Activated T-helper 2 cell treated with anti-CD3 and anti-CD28 coated beads, Interferon-gamma antibody, Interleukin-2, Interleukin-4, amounts not matched to agents 10 μg/mL and 5 μg/mL and 100 μg/mL, durations not matched to agents 14 hours and 24 hours and 36 hours (primary cell): ENCODE measurements around the gene C19orf67. TPM values are rescaled to one million over a fixed set of nuclear protein-coding genes. Genes with fewer than 3 reads are reported as not detected.

ENCODE experiments used
- DNase-seq: peaks from one replicate; pipeline ENCODE4 v3.0.0; 2021; ENCODE audit warnings: low spot score
- H3K27ac Mint-ChIP-seq: one replicate; pipeline ENCODE4 v1.8.0; 2021; ENCODE audit warnings: mixed read lengths
- H3K27me3 Mint-ChIP-seq: one replicate; pipeline ENCODE4 v1.8.0; 2021; ENCODE audit warnings: low read depth, mixed read lengths
- H3K36me3 Mint-ChIP-seq: one replicate; pipeline ENCODE4 v1.8.0; 2021; ENCODE audit warnings: low read depth, mixed read lengths
- H3K4me1 Mint-ChIP-seq: one replicate; pipeline ENCODE4 v1.8.0; 2021; ENCODE audit warnings: low read depth, mixed read lengths
- H3K4me3 Mint-ChIP-seq: one replicate; pipeline ENCODE4 v1.8.0; 2021; ENCODE audit warnings: low read depth, mild to moderate bottlenecking, moderate library complexity, mixed read lengths
- H3K9me3 Mint-ChIP-seq: one replicate; pipeline ENCODE4 v1.8.0; 2021; ENCODE audit warnings: mixed read lengths
- intact Hi-C: fragments of 100-400 bp; cut with micrococcal nuclease; formaldehyde crosslinking; loops from one replicate; pipeline ENCODE4 v1.15.1; 2023
- total RNA-seq: library from RNA; stranded (reverse); gene quantifications from 2 replicates; pipeline ENCODE4 v1.2.3, GENCODE V29; 2022

The C19orf67 gene
- total RNA-seq, 1 donor from 2014 or later = 0.75 TPM

DNA sequence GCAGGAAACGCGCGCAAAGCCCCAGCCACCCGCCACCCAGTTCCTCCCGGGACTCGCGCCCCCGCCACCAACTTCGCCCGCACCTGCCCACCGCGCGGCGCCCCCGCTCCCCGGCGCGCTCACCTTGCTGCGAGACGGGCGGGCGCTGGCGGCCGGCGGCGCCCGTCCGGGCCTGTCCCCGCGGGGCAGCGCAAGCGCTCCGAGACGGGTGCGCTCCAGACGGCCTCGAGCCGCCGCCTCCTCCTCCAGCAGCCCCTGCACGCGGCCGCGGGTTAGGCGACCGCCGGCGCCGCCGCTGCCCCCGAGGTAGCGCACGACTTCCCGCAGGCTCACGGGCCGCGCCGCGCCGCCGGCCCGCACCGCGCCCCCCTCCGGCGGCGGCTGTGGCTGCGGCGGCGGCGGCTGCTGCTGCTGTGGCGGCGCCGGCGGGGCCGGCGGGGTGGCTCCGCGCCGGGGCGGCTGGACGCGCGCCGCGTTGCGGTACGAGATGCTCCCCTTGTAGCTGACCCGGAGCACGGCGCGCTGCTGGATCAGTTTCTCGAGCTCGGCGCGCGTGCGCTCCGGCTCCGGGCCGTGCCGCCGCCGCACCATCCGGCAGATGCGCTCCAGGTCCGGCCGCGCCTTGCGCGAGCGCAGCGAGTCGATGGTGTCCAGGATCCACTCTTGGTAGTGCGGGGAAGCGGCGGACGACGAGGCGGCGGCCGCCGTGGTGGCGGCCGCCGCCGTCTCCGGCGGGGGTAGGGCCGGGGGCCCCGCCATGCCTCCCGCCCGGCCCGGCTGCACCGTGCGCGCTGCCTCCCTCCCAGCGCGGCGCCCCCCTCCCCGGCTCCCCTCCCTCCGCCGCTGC is 4.3 kb upstream of the C19orf67 start:
- Mint-ChIP-seq H3K4me1 (peaks cover 11% of the 10 kb centered on the region), H3K27ac (no peak overlapping the region), H3K36me3 (peaks cover 51% of the 10 kb centered on the region), H3K9me3 (peaks cover 16% of the 10 kb centered on the region), H3K4me3 (peak overlapping the region; percentile 84), H3K27me3 (no peaks in the 10 kb centered on the region)
- DNase-seq = peak; percentile 37
- intact Hi-C loops = loop anchor here (2.0 to 10.0 kb wide), 3 partner anchors 17 to 305 kb away; partner anchors contain the start of genes ASF1B and MISP3

DNA sequence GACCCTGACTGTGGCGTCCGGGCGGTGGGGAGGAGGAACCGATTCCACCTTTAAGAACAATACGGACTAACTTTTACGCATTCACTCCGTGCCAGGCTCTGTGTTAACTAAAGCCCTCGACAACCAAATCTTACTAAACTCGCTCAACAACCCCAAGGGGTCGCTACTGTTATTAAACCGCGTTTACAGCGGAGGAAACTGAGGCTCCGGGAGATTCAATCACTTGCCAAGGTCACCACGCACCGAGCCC is 3.8 kb upstream of the C19orf67 start:
- intact Hi-C loops = loop anchor here (10.0 kb wide), 1 partner anchor 305 kb away; no protein-coding TSS in a partner anchor
- Mint-ChIP-seq H3K27ac (peak overlapping the region; percentile 67), H3K4me1 (peaks cover 11% of the 10 kb centered on the region), H3K36me3 (peaks cover 47% of the 10 kb centered on the region), H3K4me3 (peak overlapping the region; percentile 84), H3K9me3 (peaks cover 11% of the 10 kb centered on the region), H3K27me3 (no peaks in the 10 kb centered on the region)
- DNase-seq = no peak

DNA sequence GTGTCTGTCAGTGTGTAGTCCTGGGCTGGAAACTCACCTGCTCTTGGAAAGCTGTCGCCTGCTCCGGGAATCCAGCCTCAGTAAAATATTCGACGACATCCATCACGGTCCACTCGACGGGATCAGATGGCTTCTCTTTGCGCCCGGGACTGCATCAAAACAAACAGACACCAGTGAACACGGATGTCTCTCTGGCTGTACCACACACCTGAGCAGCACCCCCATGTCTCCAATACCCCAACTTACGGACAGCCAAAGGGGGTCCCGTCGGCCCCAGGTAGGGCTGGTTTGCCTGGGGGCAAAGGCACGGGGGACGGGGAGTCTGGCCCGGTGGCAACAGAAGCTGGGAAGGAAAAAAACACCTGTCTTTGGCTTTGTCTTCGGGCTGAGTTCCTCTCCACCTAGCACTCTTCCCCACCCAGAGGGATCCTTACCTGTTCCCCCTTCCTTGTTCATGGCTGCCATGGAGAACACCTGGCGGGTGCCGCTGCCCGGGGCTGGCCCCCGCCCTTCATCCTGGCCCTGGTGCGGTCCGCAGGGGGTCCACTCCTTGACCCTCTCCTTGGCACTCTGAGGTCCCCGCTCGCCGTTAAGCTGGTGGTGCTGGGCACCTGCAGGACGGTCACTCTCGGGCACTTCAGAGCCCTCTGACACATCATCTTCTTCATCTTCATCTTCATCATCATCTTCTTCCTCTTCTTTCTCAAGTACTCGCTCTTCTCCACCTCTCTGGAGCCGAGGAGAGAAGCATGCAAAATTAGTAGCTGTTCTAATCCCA is 3.2 kb upstream of the C19orf67 start:
- intact Hi-C loops = loop anchor here (10.0 kb wide), 1 partner anchor 304 kb away; no protein-coding TSS in a partner anchor
- H3K36me3 Mint-ChIP-seq = peaks cover 47% of the 10 kb centered on the region
- peaks cover 10% of the 10 kb centered on the region for H3K9me3 Mint-ChIP-seq
- peaks cover 11% of the 10 kb centered on the region for H3K4me1 Mint-ChIP-seq
- H3K27me3 Mint-ChIP-seq = no peaks in the 10 kb centered on the region
- peak overlapping the region; percentile 84 for H3K4me3 Mint-ChIP-seq
- DNase-seq = no peak
- peak overlapping the region; percentile 67 for H3K27ac Mint-ChIP-seq

DNA sequence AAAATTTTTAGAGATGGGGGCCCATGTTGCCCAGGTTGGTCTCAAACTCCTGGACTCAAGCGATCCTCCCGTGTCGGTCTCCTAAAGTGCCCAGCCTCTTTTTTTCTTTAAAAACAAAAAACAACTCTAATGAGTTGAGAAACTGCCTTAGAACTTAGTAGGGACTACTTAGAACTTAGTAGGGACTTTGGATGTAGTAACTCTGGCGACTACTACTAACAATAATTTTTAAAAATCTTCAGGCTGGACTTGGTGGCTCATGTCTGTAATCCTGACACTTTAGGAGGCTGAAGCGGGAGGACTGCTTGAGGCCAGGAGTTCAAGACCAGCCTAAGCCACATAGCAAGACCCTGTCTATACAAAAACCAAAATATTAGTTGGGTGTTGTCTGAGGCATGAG is 515 bp upstream of the C19orf67 start:
- DNase-seq = no peak
- peaks cover 3% of the 10 kb centered on the region for H3K4me1 Mint-ChIP-seq
- no peak overlapping the region for H3K27ac Mint-ChIP-seq

DNA sequence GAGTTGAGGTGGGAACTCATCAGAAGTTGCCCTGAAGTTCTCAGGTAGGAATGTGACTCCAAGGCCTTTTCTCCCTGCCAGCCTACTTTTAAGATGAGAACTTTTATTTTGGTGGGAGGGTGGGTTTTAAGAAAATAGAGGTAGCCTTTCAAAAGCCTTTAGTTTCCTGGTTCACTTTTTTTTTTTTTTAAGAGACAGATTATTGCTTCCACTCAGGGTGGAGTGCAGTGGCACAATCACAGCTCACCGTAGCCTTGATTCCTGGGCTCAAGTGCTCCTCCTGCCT is 3.0 kb downstream of the C19orf67 start:
- H3K27me3 Mint-ChIP-seq = no peaks in the 10 kb centered on the region
- peak overlapping the region; percentile 93 for H3K4me3 Mint-ChIP-seq
- peaks cover 13% of the 10 kb centered on the region for H3K36me3 Mint-ChIP-seq
- H3K9me3 Mint-ChIP-seq = no peaks in the 10 kb centered on the region
- no peak for DNase-seq
- peaks cover 7% of the 10 kb centered on the region for H3K4me1 Mint-ChIP-seq
- intact Hi-C loops = loop anchor here (10.0 kb wide), 1 partner anchor 298 kb away; no protein-coding TSS in a partner anchor
- no peak overlapping the region for H3K27ac Mint-ChIP-seq

More for the DNA sequence above, 515 bp upstream of the C19orf67 start:
- intact Hi-C loops = loop anchor here (10.0 kb wide), 1 partner anchor 301 kb away; no protein-coding TSS in a partner anchor
- peaks cover 31% of the 10 kb centered on the region for H3K36me3 Mint-ChIP-seq
- no peaks in the 10 kb centered on the region for H3K9me3 Mint-ChIP-seq
- H3K27me3 Mint-ChIP-seq = no peaks in the 10 kb centered on the region
- H3K4me3 Mint-ChIP-seq = no peak overlapping the region

DNA sequence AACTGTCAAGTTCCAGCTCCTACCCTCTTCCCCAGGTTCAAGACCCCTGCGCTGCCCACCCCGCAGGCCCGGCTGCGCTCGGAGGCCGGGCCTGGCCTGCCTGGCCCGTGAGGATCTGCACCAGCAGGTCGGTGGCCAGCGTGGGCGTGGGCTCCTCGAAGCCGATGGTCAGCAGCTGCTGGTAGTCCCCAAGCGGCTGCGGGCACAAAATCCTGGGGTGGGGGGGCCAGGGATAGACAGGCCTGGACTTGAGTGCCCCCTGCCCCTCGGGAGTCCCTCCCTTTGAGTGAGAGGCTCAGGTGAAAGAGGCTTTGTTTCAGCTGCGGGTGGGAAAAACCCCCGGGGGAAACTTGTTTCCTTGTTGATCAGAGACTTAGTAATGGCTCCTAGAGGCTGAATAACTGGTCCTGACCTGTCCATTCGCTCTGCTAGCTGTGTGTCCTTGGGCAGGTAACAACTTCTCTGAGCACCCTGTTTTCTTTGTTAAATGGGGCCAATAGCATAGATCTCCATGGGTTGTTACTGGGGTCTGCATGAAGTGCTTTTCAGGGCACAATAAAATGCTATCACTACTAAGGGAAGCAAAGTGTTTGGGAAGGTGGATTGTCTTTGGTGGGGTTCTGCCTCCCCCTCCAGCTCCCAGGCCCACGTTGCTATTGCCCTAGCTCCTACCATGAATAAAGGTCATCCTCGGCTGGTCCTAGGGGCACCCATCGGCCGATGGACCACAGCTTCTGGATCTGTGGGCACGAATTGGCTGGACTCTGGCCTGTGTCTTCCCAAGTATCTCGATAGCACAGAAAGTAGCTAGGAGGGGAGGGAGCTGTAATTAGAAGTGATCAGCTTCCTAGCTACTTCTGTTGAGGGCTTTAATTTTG is 3.5 kb downstream of the C19orf67 start:
- Mint-ChIP-seq H3K27ac (peak overlapping the region; percentile 93), H3K9me3 (no peaks in the 10 kb centered on the region), H3K4me3 (peak overlapping the region; percentile 93), H3K4me1 (peaks cover 7% of the 10 kb centered on the region), H3K36me3 (peaks cover 10% of the 10 kb centered on the region), H3K27me3 (no peaks in the 10 kb centered on the region)
- intact Hi-C loops = loop anchor here (1.0 to 10.0 kb wide), 5 partner anchors 9 to 297 kb away; partner anchors contain the start of genes ASF1B and PRKACA
- no peak for DNase-seq

DNA sequence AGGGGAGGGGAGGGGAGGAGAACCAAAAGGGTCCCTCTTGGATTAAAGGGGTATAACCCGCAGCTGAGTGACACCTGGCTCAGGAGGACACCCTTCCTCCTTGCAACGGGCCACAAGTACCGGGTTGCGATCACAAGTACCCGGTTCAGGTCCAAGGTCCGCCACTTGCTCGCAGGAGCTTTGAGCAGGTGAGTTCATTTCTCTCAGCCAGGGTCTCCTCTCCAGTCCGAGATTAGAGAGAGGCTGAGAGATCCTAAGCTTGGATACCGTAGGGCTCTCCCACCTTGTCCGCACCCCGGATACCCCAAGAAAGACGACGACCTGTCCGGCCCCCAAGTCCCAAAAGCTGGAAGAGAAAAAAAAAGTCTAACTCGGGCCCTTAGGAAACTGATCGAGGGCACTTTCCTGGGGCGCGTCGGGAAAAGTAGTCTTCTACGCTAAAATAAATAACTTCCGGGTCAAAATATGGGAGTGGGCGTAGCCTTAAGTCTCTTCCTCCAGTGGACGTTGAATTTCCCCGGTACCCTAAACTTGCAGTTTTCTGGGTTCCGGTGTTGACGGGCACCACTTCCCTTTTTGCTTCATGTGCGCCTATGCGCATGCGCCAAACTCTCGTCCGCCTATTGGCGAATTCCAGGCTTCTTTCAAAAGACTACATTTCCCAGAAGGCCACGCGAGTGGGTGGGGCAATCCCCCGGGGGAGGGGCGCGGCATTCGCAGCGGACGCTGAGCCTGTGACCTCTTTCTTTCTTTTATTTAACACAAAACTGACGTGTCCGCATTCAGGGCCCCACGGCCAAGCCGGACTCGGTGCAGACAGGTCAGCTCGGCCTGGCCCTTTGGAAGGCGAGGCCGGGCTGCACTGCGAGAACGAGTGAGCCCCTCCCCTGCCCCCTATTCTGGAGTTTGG is 4.4 kb downstream of the C19orf67 start:
- peaks cover 7% of the 10 kb centered on the region for H3K4me1 Mint-ChIP-seq
- H3K9me3 Mint-ChIP-seq = no peaks in the 10 kb centered on the region
- no peaks in the 10 kb centered on the region for H3K27me3 Mint-ChIP-seq
- H3K27ac Mint-ChIP-seq = peak overlapping the region; percentile 93
- intact Hi-C loops = loop anchor here (1.0 to 10.0 kb wide), 5 partner anchors 8 to 296 kb away; partner anchors contain the start of genes ASF1B and PRKACA
- peaks cover 5% of the 10 kb centered on the region for H3K36me3 Mint-ChIP-seq
- H3K4me3 Mint-ChIP-seq = peak overlapping the region; percentile 93
- peak; percentile 99 for DNase-seq

DNA sequence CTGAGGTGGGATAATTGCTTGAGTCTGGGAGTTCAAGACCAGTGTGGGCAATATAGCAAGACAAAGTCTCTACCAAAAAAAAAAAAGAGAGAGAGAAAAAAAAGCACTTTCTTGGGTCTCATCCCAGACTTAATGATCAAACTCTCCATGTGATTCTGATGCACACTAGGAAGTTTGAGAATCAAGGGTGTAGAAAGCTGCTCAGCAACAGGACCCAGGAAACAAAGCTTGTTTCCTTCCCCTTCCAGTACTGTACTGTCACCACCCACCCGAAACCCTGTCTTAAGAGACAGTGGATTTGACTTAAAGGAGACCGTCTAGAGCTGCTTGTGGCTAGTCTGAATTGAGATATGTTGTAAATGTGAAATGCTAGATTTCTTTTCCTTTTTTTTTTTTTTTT is 7.2 kb downstream of the C19orf67 start:
- no peak for DNase-seq
- Mint-ChIP-seq H3K4me3 (no peak overlapping the region), H3K27me3 (no peaks in the 10 kb centered on the region), H3K9me3 (no peaks in the 10 kb centered on the region), H3K36me3 (peaks cover 2% of the 10 kb centered on the region), H3K4me1 (peaks cover 11% of the 10 kb centered on the region), H3K27ac (no peak overlapping the region)
- intact Hi-C loops = no loop called here

DNA sequence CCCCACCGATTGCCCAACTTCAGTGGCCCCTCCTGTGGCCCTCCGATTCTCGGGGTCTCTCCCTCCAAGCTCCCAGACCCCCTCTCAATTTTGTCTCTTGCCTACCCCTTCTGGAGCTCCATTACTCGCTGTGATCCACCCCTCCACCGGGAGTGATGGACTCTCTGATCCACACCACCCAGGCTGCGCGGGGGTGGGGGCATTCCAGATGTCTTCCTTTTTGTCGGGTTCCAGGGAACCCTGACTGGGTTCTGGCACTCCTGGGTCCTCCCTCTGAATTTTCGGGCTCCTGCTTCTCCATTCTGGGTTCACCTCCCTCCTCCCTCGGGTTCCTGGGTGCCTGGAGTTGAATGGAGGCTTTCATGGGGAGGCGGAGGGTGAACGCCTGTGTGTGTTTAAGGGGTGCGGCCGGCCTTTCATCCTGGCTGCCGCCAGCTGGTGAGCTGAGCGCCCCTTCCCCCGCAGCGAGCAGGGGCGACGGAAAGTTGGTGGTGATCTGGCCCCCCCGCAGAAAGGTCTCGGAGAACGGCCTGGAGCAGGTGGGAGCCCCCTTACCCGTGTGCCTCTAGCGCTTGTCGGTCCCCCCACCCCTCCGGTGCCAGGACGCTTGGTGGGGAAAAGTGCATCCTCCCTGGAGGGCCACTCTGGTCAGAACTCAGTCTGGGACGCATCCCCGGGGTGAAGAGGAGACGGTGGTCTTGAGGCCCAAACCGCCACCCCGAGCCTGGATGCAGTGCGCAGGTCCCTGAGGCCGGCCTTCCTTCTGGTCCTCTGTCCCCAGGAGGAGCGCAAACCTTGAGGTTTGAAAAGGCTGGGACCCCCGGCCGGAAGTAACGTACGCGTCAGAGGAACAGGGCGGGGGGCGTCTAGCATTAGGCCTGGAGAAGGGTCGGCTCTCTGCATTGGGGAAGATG is 11.4 kb downstream of the C19orf67 start:
- Mint-ChIP-seq H3K4me1 (peaks cover 8% of the 10 kb centered on the region), H3K9me3 (no peaks in the 10 kb centered on the region), H3K4me3 (peak overlapping the region; percentile 97), H3K27ac (peak overlapping the region; percentile 93), H3K27me3 (no peaks in the 10 kb centered on the region), H3K36me3 (no peaks in the 10 kb centered on the region)
- no peak for DNase-seq
- intact Hi-C loops = loop anchor here (1.0 to 5.0 kb wide), 6 partner anchors 7 to 194 kb away; partner anchors contain the start of genes ASF1B, PRKACA, RFX1 and SAMD1

DNA sequence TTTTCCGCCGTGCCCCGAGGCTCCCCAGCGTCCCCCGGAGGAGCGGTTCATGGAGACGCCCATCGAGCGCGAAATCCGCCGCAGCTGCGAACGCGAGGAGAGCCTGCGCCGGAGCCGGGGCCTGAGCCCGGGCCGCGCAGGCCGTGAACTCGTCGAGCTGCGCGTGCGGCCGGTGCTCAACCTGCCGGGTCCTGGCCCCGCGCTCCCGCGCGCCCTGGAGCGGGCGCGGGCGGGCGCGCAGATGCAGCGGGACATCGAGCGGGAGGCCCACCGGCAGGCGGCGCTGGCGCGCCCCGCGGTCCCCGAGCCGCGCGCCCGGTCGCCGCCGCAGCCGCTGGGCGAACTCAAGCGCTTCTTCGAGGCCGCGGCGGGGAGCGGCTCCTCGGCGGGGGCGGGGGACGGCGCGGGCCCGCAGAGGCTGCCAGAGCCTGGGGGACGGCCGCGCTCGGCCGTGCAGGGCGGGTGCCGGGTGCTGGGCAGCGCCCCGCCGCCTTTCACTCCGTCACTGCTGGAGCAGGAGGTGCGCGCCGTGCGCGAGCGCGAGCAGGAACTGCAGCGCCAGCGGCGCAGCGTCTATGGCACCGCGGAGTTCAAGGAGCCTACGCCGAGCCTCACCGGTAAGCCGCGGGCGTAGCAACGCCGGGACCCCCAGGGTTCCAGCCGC is 12.2 kb downstream of the C19orf67 start:
- Mint-ChIP-seq H3K4me3 (peak overlapping the region; percentile 97), H3K27me3 (no peaks in the 10 kb centered on the region), H3K27ac (peak overlapping the region; percentile 93), H3K36me3 (no peaks in the 10 kb centered on the region), H3K9me3 (no peaks in the 10 kb centered on the region), H3K4me1 (peaks cover 8% of the 10 kb centered on the region)
- intact Hi-C loops = loop anchor here (1.0 to 5.0 kb wide), 5 partner anchors 8 to 66 kb away; partner anchors contain the start of genes ASF1B, PRKACA, RFX1 and SAMD1
- DNase-seq = peak; percentile 77
